Measurements from ENCODE around the gene CBX7.

Gene CBX7

DNA sequence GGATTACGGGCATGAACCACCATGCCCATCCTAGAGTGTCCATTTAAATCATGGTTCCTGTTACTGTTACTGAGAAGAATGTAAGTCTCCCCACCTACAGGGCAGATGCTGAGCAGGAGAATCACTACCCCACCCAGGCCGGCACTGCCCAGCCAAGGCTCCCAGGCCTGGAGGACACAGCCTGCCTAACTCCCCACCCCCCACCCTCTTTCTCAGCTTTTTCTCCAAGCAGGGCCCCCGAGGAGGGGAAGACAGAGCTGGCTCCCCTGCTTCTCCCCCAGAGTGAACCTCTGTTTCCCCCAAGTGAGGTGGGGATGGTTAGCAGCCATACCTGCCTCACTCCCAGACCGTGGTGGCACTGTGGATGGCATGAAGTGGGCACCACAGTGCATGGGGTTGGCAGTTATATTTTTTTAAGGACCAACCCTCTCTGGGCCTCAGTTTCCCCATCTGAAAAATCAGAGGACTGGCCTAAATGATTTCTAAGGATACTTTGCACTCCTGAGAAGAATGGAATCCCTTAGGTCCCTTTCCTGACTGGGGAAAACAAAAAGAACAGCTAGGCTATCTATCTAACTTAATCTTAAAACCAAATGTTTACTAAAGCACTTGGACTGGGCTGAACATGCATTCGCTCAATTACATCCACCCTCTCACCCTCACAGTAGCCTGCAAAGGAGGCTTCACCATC, 5.0 kb downstream of the CBX7 start:
- DNase-seq (ENCODE audit: low spot score): no peak

DNA sequence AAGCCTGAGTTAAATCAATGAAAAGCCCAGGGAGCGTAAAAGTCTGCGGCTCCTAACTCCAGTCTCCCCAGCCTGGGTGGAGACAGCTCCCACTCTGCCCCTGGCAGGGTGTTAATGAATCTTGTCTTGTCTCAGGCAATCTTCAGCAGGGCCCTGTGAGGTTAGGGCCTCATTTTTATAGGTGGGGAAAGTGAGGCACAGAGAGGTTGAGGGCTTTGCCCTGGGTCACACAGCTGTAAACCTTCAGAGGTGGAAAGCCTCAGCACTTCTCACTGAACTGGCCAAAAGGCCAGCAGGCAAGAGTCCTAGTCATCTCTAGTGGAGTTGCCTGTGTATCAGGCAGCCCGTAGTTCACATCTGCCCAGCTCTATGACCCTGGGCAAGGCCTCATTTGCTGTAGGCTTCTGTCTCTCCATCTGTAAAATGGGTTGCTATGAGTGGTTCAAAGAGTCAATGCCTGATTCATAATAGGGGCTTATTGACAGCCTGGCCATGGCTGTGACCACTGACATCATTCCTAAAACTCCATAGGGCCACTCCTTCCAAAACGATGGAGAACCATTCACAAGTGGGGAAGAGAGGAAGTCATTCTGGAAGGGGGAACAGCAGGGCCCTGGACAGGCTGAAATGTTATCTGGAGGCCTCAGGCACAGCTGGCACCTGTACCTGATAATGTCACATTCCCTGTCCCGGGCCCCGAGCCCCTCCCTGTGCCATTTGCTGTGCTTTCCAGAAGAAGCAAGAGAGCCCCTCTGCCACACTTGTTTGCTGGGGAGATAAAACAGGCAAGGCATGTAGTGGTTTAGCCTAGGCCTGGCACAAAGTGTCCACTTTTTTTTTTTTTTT, 6.0 kb downstream of the CBX7 start:
- no peak for DNase-seq (ENCODE audit: low spot score)

DNA sequence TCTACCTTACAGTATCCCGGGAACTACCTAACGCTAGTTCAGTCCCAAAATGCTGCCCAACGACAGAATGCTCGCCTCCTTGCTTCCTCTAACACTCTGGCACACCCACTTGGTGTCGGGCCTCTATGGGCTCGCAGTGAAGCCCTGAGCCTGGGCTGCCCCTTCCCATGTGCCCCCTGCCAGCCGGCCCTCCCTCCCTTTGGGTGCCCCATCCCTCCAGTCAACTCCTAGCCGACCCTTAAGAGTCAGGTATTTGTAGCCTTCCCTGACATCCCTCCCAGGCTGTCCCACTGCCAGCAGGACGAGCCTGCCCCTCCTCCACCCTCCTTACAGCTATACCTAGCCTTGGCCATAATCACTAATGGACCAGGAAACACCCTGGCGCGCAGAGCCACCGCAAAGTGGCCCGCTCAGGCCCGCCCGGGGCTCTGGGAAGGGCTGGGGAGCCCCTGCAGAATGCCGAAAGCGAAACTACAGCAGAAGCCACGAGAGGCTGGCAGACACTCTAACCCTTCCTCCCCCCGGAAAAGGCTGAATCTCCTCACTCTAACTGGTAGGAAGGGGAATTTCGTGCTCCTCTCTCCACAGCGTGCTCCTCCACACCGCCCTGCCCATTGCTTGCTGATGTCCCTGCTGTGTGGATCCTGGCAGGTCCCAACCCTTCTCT, 8.2 kb downstream of the CBX7 start:
- DNase-seq (ENCODE audit: low spot score): peak; percentile 66

DNA sequence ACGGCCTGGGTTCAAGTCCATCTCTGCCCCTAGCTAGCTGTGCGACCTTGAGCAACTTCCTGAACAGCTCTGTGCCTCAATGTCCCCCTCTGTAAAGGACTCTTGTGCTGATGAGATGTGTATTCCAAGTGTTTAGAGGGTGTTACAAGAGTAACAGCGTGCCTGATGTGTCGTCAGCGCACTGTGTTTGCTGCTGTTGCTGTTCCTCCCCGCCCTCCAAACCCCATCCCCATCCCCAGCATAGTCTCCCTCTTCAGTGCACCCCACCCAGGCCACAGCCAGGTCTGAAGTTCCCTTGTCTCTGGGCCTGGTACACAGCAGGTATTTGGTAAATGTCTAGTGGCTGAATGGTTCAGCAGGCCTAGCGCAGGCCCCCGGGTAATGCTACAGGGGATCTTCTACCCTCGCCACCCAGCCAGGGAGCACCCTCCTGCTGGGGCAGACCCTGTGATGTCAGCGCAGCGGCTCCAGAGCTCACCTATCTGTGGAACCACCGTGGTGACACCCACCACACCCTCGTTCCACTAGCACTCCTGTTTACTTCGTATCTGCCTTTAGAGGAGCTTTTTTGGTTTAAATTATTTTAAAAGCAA, 10.3 kb downstream of the CBX7 start:
- DNase-seq (ENCODE audit: low spot score): no peak

DNA sequence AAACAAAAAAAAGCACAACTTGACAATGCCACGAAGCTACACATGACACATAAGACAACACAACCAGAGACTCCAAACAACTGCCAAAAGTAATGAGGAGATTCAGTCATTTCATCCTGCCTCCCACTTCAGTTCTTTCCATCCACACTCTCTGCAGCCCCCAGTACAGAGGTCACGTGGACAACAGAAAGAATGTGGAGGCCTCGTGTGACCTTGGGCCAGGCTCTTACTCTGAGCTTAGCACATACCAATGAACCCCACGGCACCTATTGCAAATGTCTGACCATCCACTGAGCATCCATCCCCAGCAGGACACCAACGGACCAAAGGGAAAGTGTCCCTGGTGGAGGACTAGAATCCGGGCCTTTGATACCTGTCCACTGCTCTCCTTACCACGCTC, 12.5 kb downstream of the CBX7 start:
- no peak for DNase-seq (ENCODE audit: low spot score)

DNA sequence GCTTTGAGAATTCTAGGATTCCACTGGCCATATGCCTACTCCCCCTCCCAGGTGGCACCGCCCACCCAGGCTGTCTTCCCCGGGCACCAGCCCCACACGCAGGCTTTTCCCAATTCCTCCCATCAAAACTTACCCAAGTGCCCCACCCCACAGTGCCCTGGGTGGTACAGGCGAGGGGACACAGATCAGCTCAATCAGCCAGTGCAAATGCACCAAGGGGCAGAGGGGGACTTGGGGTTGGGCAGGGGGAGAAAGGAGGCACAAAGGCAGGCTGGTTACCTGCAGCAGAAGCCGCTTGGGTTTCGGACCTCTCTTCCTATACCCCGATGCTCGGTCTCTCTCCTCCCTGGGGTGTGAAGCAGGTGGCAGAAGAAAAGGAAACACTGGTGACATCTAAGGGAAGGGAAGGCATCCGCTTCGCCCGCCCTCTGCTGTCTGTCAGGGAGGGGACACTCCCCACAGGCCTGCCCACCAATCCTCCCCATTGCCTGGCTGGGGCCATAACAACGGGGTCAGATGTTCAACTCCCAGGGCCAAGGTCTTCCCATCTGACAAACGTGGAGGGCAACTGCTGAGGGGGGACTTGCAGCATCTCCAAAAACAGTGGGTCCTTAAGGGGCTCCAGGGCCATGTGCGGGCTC, 14.0 kb downstream of the CBX7 start:
- no peak for DNase-seq (ENCODE audit: low spot score)

DNA sequence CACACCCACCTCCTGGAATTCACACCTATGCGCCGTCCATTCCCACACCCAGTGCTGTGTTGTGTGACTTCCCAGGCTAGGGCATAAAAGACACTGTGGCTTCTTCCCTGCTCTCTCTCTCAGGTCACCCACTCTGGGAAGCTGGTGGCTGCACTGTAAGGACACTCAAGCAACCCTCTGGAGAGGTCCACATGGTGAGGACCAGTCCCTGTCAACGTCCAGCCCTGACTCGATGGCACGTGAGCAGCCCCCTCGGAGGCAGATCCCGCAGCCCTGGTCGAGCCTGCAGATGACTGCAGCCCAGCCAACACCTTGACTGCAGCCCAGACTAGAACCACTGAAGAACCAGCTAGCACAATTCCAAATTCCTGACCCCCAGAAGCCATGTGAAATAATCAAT, 16.2 kb downstream of the CBX7 start:
- no peak for DNase-seq (ENCODE audit: low spot score)

DNA sequence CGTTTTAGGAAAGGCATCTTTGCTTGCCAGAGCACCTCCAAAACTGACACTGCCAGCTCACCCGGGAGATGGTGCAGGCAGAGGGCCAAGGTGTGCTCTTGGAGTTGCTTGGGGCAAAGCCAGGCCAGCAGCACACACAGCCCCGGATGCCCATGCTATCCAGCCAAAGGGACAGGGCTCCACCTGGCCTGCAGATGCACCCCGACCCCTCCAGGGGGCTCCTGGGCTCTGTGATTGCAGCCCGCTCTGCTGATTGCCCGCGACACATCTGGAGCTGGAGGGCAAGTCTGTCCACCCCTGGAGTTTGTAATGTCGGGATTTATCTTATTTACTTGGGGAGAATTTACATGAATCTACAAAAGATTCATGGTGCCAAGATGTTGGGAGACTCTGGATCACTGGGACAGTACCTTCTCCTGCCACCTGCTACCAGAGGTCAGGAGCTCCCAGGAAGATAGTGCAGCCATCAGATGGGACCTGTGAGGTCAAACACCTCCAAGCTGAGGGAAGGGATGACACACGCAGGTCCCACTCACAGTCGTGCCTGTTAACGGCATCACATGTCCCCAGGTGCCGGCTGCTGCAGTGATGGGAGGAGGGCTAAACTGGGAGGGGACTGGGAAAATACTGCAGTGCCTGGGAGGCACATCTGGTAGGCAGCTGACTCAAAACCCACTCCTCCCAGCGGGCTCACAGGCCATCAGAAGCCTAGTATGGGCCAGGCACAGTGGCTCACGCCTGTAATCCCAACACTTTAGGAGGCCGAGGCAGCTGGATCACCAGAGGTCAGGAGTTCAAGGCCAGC, 17.2 kb downstream of the CBX7 start:
- peak; percentile 39 for DNase-seq (ENCODE audit: low spot score)

DNA sequence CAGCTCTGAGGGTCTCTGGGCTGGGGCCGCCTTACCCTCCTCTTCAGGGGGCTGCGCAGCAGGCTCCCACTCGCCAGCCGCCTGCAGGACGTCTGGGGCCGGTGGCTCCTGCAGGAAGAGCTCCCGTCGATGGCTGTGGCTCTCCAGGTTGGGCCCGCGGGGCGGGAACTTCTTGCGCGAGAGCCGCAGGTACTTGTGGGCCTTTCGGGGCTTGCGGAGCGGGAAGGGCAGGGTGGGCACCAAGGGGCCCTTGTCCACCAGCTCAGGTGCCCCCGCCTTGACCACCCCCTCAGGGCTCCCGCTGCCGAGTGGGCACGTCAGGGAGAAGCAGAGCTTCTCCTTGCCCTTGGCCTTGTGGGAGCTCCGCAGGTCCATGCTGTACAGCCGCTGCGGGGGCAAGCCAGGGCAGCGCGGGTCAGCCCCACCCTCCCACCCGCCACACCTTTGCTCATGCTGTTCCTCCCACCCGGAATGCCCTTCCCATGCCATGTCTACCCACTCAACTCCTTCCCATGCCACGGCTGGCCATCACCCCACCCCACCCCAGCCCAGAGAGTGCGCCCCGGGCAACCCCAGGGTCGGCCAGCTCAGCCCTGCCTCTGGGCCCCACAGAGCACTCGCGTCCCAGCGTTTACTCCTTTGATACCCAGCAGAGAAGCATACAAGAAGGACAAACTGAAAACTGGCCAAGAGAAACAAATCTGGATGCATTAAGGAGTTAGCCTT, 18.0 kb downstream of the CBX7 start:
- DNase-seq (ENCODE audit: low spot score): no peak

DNA sequence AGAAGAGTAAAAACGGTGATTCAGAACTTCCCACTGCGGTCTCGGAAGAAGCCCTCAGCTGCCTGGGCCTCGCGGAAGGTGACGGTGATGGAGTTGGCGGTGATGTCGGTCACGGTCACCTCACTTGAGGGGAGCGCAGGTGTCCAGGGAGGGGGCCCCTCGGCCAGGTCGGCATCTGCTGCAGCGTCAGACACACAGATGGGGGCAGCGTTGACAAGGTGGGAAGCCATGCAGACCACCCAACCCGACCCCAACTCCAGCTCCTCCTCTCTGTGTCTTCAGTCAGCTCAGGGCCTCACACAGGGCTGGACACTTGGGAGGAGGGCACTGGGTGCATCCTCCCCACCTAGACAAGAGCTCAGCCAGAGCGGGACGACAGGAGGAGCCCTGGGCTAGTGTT, 18.6 kb downstream of the CBX7 start:
- no peak for DNase-seq (ENCODE audit: low spot score)

DNA sequence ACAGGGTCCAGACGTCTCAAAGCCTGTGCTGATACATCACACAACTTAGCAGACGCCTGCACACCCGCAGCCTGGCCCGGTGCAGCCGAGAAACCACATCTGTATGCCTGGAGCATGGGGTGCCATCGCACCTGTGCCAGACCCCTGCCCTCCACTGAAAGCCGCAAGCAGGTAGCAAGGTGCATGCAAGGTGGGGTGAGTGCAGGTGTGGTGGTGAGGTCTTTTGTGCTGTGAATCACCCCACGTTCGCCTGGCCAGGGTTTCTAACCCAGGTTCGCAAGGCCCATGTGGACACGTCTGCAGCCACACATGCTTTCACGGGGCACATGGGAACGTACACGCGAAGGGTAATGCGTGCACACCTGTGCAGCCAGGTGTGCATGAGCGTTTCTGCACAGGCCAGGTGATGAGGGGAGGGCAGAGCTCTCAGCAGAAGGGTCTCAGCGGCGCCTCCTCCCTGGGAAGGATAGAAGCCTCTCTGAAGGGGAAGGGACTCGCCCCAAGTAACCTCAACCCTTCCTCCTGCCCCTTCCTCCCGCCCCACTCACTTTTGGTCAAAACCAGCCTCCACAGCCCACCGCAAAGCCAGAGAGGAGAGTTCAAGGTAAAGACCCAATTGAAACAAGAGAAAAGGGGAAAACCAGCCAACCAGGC, 19.5 kb downstream of the CBX7 start:
- no peak for DNase-seq (ENCODE audit: low spot score)

DNA sequence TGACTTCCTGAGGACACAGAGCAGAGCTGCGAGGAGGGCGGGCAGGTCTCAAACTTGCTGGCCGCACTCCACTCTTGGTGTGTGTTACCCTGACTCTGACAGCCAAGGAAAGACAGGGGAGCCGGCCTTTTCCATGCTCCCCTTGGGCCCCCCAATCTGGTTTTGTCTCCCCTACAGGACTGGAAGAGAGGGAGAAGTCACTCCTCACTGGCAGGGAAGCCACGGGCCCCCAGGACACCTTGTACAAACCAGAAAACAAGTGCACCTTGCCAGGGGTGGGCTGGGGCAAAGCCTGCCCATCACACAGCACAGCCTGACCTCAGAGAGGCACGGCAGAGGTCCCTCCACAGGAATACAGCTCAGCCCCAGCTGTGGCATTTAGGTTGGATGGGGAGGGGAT, 20.2 kb downstream of the CBX7 start:
- no peak for DNase-seq (ENCODE audit: low spot score)

DNA sequence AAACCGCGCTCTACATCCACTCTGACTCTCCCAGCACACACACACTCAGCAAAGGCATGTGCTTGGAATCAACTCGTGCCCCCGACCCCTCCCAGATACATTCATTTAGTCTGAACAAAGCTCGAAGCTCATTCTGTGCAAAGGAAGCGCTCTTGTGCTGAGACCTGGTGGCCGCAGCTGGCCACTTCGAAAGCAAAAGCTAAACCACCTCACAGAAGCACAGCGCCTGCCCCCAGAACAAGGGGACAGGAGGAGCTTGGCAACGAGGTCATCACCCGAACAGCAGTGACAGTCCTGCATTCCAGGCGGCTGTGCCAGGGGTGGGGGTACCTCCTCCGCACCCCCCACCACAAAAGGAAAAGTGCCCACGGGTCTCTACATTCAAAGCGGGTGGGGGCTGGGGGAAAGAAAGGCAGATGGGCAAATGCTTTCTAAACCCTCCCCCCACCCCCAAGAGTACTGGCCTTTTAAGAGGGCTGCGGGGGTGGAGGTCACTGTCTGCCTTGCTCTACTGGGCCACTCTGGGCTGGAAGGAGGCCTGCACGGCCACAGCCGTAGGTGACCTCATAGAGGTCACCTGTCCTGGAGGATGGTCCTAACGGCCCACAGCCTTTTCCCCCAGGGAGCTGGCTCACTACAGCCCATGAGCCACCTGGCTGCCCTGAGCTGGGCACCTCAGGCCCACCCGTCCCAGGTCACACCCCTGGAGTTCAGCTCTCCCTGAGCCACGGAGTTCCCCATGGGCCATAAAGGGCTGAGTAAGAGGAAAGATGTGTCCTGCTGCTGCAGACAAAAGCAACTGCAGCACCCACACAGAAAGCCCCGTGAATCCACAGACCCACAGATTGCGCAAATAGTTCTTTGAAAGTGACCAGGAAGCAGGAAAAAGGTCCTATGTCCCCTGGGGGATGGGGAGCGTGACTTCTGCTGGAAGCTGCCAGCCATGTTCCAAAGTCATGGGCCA, 21.3 kb downstream of the CBX7 start:
- DNase-seq (ENCODE audit: low spot score): no peak

DNA sequence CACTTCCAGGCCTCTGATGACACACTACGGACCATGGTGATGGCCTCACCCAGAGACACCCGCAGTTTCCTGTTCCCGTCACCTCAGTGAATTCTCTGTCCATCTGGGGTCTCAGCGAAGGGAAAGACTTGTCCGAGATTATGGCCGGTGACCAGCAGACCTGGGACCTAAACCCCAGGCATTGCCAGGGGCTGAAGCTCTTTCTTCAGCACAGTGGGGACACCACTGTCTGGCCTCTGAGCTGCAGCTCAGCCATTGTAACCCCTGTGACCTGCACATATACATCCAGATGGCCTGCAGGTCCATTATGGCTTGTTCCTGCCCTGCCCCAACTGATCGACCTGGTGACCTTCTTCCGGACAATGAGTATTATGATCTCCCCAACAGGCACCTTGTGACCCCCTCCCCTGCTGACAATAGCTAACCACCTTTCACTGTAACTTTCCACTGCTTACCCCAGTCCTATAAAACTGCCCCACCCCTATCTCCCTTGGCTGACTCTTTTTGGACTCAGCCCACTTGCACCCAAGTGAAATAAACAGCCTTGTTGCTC, 22.3 kb downstream of the CBX7 start:
- DNase-seq (ENCODE audit: low spot score): no peak

DNA sequence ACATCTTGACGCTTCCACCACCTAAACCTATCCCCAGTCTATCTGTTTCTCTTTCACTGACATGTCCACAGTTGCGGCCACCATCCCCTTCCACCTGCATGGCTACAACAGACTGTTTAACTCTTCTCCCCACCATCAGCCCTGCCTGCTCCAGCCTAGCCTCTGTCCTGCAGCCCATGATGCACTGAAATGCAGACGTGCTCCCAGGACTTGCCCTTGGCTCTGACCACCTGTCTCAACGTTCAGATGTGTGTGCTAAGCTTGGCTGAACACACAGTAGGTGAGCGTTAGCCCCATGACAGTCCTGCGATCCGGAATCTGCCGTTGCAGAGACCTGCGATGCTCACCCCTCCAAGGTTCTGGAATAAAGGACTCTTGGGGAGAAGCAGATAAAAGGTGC, 22.7 kb downstream of the CBX7 start:
- DNase-seq (ENCODE audit: low spot score): no peak

DNA sequence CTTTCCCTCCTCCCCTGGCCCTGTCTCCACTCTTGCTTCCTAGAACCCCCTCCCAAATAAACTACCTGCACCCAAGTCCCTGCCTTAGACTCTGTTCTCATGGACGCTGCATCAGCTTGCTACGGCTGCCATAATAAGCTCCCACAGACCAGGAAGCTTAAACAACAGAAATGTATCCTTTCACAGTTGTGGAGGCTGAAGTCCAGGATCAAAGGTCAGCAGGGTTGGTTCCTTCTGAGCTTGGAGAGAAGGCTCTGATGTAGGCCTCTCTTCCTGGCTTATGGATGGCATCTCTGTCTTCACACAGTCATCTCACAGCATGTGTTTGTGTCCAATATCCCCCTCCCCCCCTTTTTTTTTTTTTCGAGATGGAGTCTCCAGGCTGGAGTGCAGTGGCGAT, 23.4 kb downstream of the CBX7 start:
- DNase-seq (ENCODE audit: low spot score): no peak

DNA sequence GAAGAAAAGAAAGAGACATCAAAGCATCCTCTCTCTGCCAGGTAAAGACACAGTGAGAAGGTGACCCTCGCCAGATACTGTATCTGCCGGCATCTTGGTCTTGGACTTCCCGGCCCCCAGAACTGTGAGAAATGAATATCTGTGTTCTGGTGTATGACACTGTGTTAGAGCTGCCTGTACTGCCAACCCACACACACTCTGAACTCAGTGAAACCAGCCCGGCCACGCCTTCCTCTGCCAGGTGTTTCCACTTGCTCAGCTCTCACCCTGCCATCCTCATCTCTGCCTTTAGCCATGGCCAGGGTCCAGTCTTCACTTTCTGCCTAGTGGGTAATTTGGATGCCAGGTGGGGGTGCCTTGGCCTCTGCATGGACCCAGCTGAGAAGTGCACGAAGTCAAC, 24.0 kb downstream of the CBX7 start:
- no peak for DNase-seq (ENCODE audit: low spot score)

DNA sequence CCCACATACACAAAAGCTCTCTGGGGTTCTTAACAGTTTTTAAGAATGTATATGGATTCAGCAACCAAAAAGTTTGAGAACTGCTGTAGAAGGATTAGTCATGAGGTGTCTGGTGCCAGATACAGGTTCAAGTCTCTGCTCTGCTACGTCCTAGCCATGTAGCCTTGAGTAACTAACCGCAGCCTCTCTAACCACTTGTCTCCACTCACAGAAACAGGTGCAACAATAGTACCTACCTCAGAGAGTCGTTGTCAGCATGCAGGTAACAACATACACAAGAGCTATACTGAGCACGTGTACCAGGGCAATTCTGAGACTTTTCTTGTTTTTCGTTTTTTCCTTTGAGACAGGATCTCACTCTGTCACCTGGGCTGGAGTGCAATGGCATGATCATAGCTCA, 26.9 kb downstream of the CBX7 start:
- no peak for DNase-seq (ENCODE audit: low spot score)

All from CD4-positive, alpha-beta T cell treated with Interleukin-6 at 100 ng/mL for 8 hours (primary cell).